Body of pancreas (tissue), 4 donors: ENCODE results near the gene DOCK3. TPM values are rescaled to one million over a fixed set of nuclear protein-coding genes. Genes with fewer than 3 reads are reported as not detected.

Experiments used
- ATAC-seq: fragments of 150-250 bp; one replicate; pipeline ENCODE4 v1.9.1; 2016
- DNase-seq, 4 donors: peaks; one replicate each; pipeline ENCODE4 v3.0.0-alpha.2; 2019
- H3K27ac ChIP-seq, 4 donors: fragments of 200-600 bp; sonication (generic); 1 replicate in 3 of 4; 2 replicates in 1 of 4; pipeline versions ENCODE4 v1.5.1 to v1.6.1; 2016 to 2019; ENCODE audit warnings: mild to moderate bottlenecking in 1 of 4, mixed read lengths in 1 of 4, moderate library complexity in 1 of 4
- H3K27me3 ChIP-seq, 2 donors: fragments of 200-600 bp; sonication (generic); one replicate each; pipeline ENCODE4 v1.6.0; 2016; ENCODE audit warnings: mild to moderate bottlenecking in 1 of 2
- H3K36me3 ChIP-seq, 2 donors: fragments of 200-600 bp; sonication (generic); replicated peaks in 1 of 2; 2 replicates each; pipeline ENCODE4 v1.5.1; 2016; ENCODE audit warnings: low read depth in 2 of 2; ENCODE audit not compliant: insufficient read depth in 1 of 2
- H3K4me1 ChIP-seq: fragments of 200-600 bp; sonication (generic); one replicate; pipeline ENCODE4 v1.6.0; 2016
- H3K4me3 ChIP-seq, 2 donors: fragments of 200-600 bp; sonication (generic); 1 replicate in 1 of 2; 2 replicates in 1 of 2; pipeline ENCODE4 v1.5.1; 2016 to 2019
- H3K9me3 ChIP-seq, 3 donors: fragments of 200-600 bp; sonication (generic); 1 replicate in 2 of 3; 2 replicates in 1 of 3; pipeline ENCODE4 v1.5.1; 2016
- POLR2A ChIP-seq, 3 donors: fragments of 450-650 bp; IDR thresholded peaks; one replicate each; pipeline ENCODE4 v1.6.1; 2016; ENCODE audit warnings: antibody characterized with exemption in 3 of 3, mild to moderate bottlenecking in 2 of 3
- WGBS, 2 donors: methylation state at CpG; one replicate each; pipeline ENCODE4 v1.1.5; 2017; 5-methylcytosine and 5-hydroxymethylcytosine counted together
- intact Hi-C: fragments of 100-400 bp; cut with DNase I; formaldehyde crosslinking; loops from one replicate; pipeline ENCODE4 v1.15.1; 2023
- total RNA-seq, 2 donors: library from RNA; depleted of rRNA; stranded (reverse); fragments of >200 nt; gene quantifications; one replicate each; pipeline ENCODE4 v1.1.0, GENCODE V29; 2016
- TF ChIP-seq, protein P1 (sequence below), 7 experiments: fragments of 450-650 bp in 4 of 7; fragments of 200-600 bp in 3 of 7; sonication (generic) in 3 of 7; IDR thresholded peaks; one replicate each; pipeline ENCODE4 v1.5.1; 2016 to 2019; ENCODE audit warnings: antibody characterized with exemption in 7 of 7

DOCK3 gene
- total RNA-seq, 2 donors from 2014 or later: 0.52 TPM; not detected in 1

DNA sequence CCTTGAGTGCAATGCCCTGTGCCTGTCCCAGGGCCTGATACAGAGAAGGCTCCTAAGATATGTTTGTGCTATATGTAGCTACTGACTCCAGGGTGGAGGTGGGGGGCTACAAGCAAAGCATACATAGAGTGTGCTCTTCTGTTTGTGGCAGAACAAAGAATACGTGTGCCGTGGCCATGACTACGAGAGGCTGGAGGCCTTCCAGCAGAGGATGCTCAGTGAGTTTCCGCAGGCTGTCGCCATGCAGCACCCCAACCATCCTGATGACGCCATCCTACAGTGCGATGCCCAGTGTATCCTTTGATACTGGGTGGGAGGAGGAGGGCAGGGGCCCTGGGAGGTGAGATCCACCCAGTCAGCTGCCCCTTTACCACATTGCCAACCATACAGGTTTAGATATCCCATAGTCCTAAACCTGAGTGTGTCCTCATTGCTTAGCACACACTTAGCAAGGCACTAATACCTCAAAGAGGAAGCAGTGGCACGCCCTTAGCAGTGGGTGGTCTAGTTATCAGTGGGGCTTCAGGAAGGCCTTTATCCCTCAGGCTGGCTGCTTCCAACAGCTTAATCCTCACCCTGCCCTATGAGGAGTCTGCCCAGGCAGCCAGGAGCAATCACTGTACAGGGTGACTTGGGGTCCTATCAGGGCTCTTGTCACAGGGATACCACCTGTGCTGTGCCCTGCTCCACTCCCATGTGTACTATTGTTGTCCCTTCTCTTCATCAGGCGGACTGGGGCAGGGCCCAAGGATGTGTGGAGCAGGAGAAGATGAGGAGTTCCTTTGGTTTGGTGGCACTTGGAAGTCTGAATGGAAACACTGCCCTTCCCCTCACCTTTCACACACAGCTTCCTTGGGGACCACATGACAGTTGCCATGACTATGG lies 680.2 kb downstream of the DOCK3 start:
- DNase-seq (no peak), ATAC-seq (no peak)
- 87 to 93% methylated on average over 4 to 9 of the region's 9 CpGs for WGBS, 2 donors

DNA sequence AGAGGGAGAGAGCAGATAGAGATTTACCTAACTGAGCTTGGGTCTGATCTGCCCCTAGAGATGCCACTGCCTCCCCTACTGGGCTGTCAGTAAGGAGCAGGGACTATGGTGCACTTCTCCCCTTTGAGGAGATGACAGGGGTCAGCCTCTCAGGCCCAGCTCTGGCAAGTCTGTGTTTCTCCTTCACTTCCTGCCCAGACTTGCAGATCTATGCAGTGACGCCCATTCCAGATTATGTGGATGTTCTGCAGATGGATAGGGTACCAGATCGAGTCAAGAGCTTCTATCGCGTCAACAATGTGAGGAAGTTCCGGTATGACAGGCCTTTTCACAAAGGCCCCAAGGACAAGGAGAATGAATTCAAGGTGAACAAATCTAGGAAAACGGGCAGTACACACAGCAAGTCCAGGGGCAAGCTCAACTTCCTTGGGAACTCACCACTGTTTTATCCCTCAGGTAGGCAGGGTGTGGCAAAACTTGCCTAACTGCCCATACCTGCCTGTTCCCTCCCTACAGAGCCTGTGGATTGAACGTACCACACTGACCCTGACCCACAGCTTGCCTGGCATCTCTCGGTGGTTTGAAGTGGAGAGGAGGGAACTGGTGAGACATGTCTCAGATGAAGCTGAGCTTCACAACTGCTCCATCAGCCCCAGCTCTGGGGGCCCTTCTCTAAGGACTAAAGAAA lies 681.3 kb downstream of the DOCK3 start:
- no peaks in the 10 kb centered on the region for H3K4me1 ChIP-seq
- no peak overlapping the region for H3K27ac ChIP-seq
- H3K27me3 ChIP-seq: no peaks in the 10 kb centered on the region
- no peak overlapping the region for H3K4me3 ChIP-seq
- intact Hi-C loops: no loop called here
- WGBS, 2 donors: 64 to 66% methylated on average over 8 of the region's 8 CpGs
- DNase-seq (no peak), ATAC-seq (no peak)
- H3K36me3 ChIP-seq: no peaks in the 10 kb centered on the region
- no peaks in the 10 kb centered on the region for H3K9me3 ChIP-seq
- TF ChIP-seq, protein P1, sequence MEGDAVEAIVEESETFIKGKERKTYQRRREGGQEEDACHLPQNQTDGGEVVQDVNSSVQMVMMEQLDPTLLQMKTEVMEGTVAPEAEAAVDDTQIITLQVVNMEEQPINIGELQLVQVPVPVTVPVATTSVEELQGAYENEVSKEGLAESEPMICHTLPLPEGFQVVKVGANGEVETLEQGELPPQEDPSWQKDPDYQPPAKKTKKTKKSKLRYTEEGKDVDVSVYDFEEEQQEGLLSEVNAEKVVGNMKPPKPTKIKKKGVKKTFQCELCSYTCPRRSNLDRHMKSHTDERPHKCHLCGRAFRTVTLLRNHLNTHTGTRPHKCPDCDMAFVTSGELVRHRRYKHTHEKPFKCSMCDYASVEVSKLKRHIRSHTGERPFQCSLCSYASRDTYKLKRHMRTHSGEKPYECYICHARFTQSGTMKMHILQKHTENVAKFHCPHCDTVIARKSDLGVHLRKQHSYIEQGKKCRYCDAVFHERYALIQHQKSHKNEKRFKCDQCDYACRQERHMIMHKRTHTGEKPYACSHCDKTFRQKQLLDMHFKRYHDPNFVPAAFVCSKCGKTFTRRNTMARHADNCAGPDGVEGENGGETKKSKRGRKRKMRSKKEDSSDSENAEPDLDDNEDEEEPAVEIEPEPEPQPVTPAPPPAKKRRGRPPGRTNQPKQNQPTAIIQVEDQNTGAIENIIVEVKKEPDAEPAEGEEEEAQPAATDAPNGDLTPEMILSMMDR (IDR thresholded peaks at IDR 0.05): no peak
- TF ChIP-seq POLR2A (IDR thresholded peaks at IDR 0.05): no peak

More for the DNA sequence above, 680.2 kb downstream of the DOCK3 start:
- Histone ChIP-seq H3K4me1 (no peaks in the 10 kb centered on the region), H3K27me3 (no peaks in the 10 kb centered on the region), H3K36me3 (no peaks in the 10 kb centered on the region), H3K9me3 (no peaks in the 10 kb centered on the region), H3K27ac (no peak overlapping the region), H3K4me3 (no peak overlapping the region)
- intact Hi-C loops: no loop called here
- no peak for TF ChIP-seq POLR2A (IDR thresholded peaks at IDR 0.05)
- TF ChIP-seq, protein P1 (IDR thresholded peaks at IDR 0.05): no peak

DNA sequence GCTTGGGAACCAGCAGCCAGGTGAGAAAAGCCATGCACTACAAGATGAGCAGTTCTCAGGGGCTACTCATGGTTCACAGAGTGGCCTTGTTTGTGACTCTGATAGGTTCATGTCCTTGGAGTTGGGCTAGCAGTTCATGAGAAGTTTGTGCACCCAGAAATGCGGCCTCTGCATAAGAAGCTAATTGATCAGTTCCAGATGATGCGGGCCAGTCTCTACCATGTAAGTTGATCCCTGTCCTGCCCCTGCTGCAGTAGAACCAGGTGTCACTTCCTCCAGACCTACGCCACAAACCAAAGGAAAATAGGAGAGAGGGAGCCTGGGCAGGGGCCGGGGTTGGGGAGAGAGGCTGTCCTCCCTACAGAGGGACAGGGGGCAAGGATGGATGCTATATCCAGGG lies 683.1 kb downstream of the DOCK3 start:
- Histone ChIP-seq H3K4me3 (no peak overlapping the region), H3K4me1 (no peaks in the 10 kb centered on the region), H3K36me3 (no peaks in the 10 kb centered on the region), H3K27ac (no peak overlapping the region), H3K27me3 (no peaks in the 10 kb centered on the region), H3K9me3 (no peaks in the 10 kb centered on the region)
- no peak for DNase-seq
- 61 to 73% methylated on average over 4 of the region's 4 CpGs for WGBS, 2 donors
- intact Hi-C loops: no loop called here
- ATAC-seq: no peak
- TF ChIP-seq, protein P1 (IDR thresholded peaks at IDR 0.05): no peak
- no peak for TF ChIP-seq POLR2A (IDR thresholded peaks at IDR 0.05)

DNA sequence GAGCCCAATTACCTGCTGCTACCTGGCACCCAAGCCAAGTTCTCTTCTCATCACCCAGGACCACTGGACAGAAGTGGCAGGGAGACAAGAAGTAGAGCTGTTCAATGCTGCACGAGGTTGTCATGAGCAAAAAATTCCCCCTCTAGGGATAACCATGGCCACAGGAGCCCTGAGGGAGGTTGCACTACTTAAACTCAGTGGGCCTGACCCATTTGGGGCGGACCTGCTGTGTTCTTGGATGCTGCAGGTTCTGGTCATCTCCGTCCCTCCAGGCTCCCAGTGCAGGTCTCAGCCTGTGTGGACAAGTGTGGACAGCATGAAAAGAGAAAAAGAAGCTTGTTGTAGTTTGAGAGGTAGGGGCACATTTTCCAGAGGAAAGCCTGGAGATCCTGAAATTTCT lies 684.3 kb downstream of the DOCK3 start:
- ATAC-seq: no peak
- 56 to 81% methylated on average over 3 of the region's 3 CpGs for WGBS, 2 donors
- Histone ChIP-seq H3K4me1 (no peaks in the 10 kb centered on the region), H3K4me3 (no peak overlapping the region), H3K9me3 (no peaks in the 10 kb centered on the region), H3K27me3 (no peaks in the 10 kb centered on the region), H3K27ac (no peak overlapping the region), H3K36me3 (no peaks in the 10 kb centered on the region)
- intact Hi-C loops: no loop called here
- TF ChIP-seq POLR2A (IDR thresholded peaks at IDR 0.05): no peak
- TF ChIP-seq, protein P1 (IDR thresholded peaks at IDR 0.05): no peak
- no peak for DNase-seq
